ENCODE measurements around the gene UPK3B.
"Not testable (repeated sequence)": the region's sequence is repeated elsewhere in the genome, so short reads cannot be mapped to it uniquely, and the experiment has no call there.

Gene UPK3B

DNA sequence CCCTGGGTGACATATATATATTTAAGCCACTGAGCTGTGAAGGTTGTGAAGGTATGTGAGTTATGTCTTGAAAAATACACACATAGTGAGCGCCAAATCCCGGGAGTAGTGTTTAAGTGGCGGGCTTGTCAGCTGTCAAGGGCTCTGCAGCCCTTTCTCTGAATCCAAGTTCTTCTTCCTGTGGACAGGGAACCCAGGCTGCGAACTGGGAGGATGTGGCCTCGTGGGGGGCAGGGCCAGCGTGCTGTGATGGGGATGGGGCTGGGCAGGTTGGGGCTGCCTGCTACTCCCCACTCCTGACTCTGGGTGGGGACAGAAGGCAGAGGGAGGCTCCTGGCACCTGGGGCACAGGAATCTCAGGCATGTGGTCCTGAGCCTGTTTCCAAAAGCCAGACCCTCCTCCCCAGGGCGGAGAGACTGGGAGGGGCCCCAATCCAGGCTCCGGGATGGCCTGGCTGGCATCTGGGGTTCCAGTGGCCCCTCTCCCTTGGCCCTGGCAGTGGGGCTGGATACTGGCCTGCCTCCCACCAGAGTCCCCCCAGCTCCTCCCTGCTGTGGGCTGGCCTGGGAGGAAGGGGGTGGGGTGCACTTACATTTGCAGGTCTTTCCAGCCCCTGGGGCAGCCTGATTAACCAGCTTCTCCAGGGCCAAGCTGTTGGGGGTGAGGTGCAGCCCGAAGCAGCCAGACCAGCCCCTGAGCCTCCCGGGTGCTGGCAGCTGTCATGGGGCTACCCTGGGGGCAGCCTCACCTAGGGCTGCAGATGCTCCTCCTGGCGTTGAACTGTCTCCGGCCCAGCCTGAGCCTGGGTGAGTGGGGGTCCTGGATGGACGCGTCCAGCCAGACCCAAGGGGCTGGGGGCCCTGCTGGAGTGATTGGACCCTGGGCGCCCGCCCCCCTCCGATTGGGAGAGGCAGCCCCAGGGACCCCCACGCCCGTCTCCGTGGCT, at the start of gene UPK3B:
Gene UPK3B, plus strand, starts transcription at position 622 of the 947 bp plus-strand sequence. Its CDS starts 101 bp downstream, at position 723.
- DNase-seq (ENCODE audit: low read depth): no peak

DNA sequence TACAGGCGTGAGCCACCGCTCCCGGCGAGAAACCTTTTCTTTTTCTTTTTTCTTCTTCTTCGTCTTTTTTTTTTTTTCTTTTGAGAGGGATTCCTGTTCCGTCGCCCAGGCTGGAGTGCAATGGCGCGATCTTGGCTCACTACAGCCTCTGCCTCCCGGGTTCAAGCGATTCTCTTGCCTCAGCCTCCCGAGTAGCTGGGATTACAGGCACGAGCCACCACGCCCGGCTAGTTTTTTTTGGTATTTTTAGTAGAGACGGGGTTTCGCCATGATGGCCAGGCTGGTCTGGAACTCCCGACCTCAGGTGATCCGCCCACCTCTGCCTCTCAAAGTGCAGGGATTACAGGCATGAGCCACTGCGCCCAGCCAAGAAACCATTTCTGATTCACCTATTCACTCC, 49.6 kb upstream of the UPK3B start:
- DNase-seq (ENCODE audit: low read depth): not testable (repeated sequence)

DNA sequence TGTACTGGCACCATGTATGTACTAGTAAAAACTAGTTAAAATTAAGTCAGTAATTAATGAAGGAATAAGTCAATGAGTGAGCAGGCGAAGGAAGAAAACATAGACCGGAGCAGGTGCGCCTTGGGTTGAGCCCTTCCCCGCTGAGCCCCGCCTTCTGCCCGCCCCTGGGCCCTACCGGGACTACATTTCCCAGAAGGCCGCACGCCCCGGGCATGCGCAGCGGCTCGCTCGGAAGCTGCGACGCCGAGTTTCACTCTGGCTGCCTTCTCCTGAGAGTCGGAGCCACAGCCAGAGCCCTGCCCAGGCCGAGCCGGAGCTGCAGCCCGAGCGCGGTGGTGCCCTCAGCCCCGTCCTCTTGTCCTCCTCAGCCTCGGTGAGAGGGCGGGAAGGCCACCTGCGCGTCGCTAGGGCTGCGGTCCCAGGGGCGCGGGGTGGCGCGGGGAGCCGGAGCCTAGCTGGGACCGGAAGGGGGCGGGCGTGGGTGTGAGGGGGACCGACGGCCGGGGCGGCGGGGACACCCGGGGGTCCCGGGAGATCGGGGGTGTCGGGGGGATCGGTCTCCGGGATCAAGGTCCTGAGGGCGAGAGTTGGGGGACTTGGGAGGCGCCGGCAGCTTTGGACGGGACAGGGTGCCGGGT, 48.8 kb upstream of the UPK3B start, which contains the start of gene DTX2:
Gene DTX2, plus strand, starts transcription at position 246 of the 638 bp plus-strand sequence. CDS start 18,801 bp downstream, outside the sequence.
- DNase-seq (ENCODE audit: low read depth): peak; percentile 21

DNA sequence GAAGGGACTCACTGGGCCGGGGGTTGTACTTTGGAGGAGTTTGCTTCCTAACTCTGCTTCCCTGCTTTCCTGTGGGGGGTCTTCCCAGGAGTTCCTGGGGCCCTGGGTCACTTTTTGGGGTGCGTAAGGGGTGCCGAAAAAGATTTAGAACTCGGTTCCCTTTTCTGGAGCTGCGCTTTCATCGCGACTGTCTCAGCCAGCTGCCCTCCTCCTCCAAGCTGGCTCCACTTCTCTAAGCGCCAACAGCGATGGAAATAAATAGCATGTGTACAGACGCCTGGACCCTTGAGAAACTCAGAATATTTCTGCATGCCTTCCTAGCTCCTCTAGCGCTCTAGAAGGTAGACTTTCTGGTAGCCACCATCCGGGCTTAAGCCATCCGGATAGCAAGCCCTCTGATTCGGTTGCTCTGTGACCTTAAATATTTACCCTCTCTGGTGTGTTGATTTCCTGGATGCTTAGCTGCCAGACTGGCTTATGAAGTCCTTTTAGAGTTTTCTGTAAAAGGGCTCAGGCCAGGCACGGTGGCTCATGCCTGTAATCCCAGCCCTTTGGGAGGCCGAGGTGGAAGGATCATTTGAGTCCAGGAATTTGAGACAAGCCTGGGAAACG, 48.0 kb upstream of the UPK3B start:
- not testable (repeated sequence) for DNase-seq (ENCODE audit: low read depth)

- not testable (repeated sequence) for DNase-seq (ENCODE audit: low read depth)
Observed at GRCh38 chr7:76464959-76465358, 45.4 kb upstream of the UPK3B start.

DNA sequence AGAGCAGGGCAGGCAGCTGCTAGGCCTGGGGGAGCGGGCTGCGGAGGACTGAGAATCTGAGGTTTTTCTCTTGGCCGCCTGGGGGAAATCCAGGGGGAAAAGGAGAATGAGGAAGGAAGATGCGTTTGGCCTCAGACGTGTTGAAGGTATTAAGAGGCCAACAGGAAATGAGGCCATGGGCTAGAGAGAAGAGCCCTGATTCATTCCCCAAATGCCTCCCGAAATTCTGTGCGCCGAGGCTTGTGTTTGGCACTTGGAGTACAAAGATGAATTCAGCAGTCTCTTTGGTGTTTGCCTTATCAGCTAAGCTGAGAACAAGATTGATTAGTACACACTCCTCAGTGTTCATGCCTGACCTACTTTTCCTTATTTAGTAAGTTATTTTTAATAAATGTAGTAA, 44.4 kb upstream of the UPK3B start:
- not testable (repeated sequence) for DNase-seq (ENCODE audit: low read depth)

DNA sequence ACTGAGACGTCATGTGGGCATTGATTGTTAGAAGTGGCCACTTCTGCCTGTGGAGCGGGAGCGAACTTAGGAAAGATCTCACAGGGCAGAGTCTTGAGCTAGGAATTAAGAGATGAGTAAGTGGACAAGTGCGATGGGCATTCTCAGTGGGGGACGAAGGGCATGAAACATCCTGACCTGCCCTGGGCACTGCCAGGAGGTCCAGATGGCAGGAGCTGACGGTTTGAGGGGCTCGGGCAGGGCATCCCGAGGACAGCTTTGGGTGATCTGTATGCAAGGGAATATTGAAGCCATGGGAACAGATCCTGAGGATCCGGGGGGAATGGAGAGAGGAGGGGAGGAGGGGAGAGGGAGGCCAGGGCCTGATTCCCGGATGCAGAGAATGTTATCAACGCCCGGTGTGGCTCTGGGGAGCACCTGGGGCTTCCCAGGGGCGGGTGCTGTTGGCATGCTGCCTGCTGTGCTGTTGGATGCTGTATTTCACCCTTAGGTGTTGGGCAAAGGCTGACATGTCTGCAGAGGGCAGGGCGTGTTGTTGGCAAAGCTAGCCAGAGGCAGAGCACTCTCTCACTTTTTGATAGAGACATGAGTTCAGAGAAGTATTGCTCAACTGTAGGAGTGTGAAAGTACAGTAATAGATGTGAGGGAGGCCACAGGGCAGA, 42.5 kb upstream of the UPK3B start:
- not testable (repeated sequence) for DNase-seq (ENCODE audit: low read depth)

DNA sequence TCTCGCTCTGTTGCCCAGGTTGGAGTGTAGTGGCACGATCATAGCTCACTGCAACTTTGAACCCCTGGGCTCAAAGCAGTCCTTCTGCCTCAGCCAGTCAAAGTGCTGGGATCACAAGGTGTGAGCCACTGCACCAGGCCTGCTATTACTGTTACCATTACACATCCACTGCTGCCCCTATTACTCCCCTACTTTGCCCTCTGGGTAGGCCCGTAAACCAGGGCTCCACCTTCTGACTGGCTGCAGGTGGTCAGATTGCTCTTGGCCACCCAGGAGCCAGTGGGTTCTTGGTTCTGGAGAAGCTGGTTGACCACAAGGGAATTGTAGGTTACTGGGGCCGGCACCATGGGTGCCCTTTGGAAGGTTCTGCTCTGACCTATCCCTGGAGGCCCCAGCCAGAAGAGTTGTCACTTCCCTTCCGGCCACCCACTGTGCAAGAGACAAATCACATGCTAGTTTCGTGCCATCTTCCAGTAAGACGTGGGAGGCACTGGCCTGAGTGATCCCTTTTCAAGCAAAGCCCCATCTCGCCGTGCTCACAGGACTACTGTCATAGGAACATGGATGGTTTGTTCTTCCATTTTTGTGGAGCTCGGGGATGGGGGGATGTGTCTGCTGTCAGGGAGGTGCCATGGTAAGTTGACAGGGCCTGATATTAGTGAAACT, 38.7 kb upstream of the UPK3B start:
- DNase-seq (ENCODE audit: low read depth): not testable (repeated sequence)

DNA sequence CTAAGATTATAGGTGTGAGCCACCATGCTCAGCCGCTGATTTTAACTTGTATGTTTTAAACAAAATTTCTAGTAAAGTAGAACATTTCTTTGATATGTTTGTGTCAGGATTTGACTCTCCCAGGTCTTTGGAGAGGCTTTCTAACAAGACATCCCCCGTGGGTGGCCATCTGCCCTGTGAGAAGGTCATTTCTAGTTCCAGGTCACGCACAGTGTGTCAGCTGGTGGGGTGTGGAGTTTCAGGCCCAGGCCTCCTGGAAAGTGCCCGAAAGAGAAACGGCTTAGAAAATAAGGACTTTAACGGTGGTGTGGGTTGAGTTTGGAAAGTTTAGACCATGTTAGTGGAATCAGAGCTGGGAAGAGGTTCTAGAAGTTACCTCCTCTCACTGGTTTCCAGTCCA, 37.3 kb upstream of the UPK3B start:
- not testable (repeated sequence) for DNase-seq (ENCODE audit: low read depth)

- not testable (repeated sequence) for DNase-seq (ENCODE audit: low read depth)
Observed at GRCh38 chr7:76476280-76476679, 34.1 kb upstream of the UPK3B start.

- DNase-seq (ENCODE audit: low read depth): not testable (repeated sequence)
Observed at GRCh38 chr7:76476742-76477474, 33.4 kb upstream of the UPK3B start.

GRCh38 chr7:76479628-76480027, 30.7 kb upstream of the UPK3B start:
- not testable (repeated sequence) for DNase-seq (ENCODE audit: low read depth)

GRCh38 chr7:76480403-76481253, 29.7 kb upstream of the UPK3B start:
- DNase-seq (ENCODE audit: low read depth): not testable (repeated sequence)

GRCh38 chr7:76482660-76483059, 27.7 kb upstream of the UPK3B start:
- not testable (repeated sequence) for DNase-seq (ENCODE audit: low read depth)

DNA sequence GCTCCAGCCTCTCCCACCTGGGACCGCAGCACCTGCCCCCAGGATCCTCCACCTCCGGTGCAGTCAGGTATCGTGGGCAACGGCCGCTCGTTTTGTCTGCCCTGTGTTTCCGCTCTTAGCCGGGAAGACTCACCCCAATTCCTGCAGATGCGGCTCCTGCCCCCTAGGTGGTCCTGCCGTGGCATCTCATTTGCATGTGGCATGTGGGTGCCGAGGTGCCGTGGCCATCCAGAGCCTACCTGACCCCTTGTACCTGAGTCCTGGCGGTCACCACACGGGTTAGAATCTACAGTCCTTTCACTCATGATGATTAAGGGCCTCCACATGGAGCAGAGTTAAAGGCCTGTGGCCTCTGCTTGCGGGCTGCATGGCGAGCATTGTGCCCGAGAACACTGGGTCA, 27.3 kb upstream of the UPK3B start:
- not testable (repeated sequence) for DNase-seq (ENCODE audit: low read depth)

DNA sequence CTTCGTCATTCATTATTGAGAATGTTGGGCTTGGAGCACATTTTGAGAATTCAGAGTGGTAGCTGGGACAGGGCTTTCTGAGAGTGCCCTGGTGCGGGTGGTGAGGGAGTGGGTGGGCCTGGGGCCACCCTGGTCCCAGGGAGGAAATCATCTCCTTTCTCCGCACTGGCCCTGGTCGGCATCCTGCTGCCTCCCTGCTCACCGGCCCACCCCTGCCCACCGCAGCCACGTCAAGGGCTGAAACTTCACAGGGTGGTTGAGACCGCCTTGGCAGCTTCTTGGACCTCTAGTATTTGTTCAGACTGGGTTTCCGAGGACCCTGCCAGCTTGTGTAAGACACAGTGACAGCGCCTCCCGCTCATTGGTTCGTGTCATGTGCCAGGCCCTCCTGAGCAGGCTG, 25.9 kb upstream of the UPK3B start:
- not testable (repeated sequence) for DNase-seq (ENCODE audit: low read depth)

DNA sequence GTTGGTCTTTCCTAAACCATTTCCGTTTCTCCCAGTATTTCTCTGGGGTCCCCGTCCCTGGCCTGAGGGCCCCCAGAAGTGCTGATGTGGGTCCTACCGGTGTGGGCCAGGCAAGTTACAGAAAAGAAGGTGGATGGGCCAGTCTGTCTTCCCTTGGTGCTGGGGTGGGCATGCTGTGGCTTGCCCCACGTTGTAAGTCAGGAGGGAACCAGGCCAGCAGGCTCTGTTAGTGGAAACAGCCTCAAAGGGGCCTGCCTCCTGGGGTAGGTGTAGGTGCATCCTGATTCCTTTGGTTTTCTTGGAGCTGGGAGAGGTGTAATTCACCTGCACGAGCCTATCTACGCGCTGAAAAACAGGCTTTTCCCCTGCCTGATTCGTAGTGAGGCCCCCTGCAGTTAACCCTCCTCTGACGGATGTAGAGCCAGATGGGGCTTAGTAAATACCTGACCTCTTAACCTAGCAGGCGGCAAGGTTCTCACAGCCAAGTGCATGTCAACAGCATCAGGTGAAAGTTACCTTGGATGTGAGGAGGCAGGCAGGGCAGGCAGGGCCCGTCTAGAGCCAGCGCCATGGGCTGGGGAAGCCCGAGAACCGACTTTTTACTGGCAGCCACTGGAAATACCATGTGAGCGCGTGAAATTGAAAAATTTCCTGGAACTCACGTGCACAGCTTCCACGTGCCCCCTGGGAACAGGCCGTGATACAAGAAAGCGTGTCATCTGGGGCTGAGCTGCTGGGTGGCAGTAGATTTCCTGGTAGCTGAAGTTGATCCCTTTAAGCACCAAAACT, 24.3 kb upstream of the UPK3B start:
- DNase-seq (ENCODE audit: low read depth): not testable (repeated sequence)

GRCh38 chr7:76486618-76487017, 23.7 kb upstream of the UPK3B start:
- not testable (repeated sequence) for DNase-seq (ENCODE audit: low read depth)

GRCh38 chr7:76487969-76488368, 22.4 kb upstream of the UPK3B start:
- DNase-seq (ENCODE audit: low read depth): not testable (repeated sequence)

All from stimulated activated CD4-positive, alpha-beta T cell treated with anti-CD3 and anti-CD28 coated beads, Interleukin-2, amount 100 ng/mL, for 4 hours (primary cell).